ENCODE results near the gene IMP4. TPM values are rescaled to one million over a fixed set of nuclear protein-coding genes. Genes with fewer than 3 reads are reported as not detected.

Gene IMP4
- total RNA-seq, 1 experiment from 2014 or later, result 101 TPM

- no CpG with 5 or more reads among the region's 6 CpGs for WGBS (ENCODE audit: extremely low coverage, insufficient read length, low lambda C conversion rate)
- H4K20me1 ChIP-seq (ENCODE audit: control insufficient read depth, insufficient read depth, insufficient read length), result no peaks in the 10 kb centered on the region
Measured at GRCh38 chr2:130389358-130389757, 46.7 kb downstream of the IMP4 start.

More at GRCh38 chr2:130389358-130389757, 46.7 kb downstream of the IMP4 start:
- Histone ChIP-seq H3K79me2 (ENCODE audit: insufficient read depth, low read length) (no peaks in the 10 kb centered on the region), H3K4ac (ENCODE audit: low read depth, low read length) (no peak overlapping the region), H3K27me3 (ENCODE audit: insufficient read depth, low read length) (peaks cover 3% of the 10 kb centered on the region; the same call in 1 of the 2 replicates), H3K23me2 (ENCODE audit: insufficient read length, low read depth, low read length, poor library complexity, severe bottlenecking) (no peaks in the 10 kb centered on the region), H2AFZ (ENCODE audit: low read length) (no peak overlapping the region), H3K23ac (ENCODE audit: insufficient read length, low read depth, low read length) (no peak overlapping the region), H3K18ac (ENCODE audit: insufficient read length, low read depth, low read length) (no peak overlapping the region), H3K56ac (ENCODE audit: insufficient read length, low read depth, low read length) (no peak overlapping the region), H2BK15ac (ENCODE audit: low read depth, low read length) (no peak overlapping the region), H3K4me1 (ENCODE audit: insufficient read depth, low read length) (peaks cover 3% of the 10 kb centered on the region; the same call in 1 of the 2 replicates), H2AK5ac (ENCODE audit: insufficient read length, low read length) (no peak overlapping the region), H3K9me3 (ENCODE audit: control insufficient read depth, low read depth, low read length) (no peaks in the 10 kb centered on the region), H3K14ac (ENCODE audit: insufficient read depth, low read length) (no peak overlapping the region), H2BK12ac (ENCODE audit: insufficient read length, low read depth, low read length) (no peak overlapping the region), H2BK120ac (ENCODE audit: low read depth, low read length, poor library complexity, severe bottlenecking) (no peak overlapping the region), H4K8ac (replicated peaks; ENCODE audit: insufficient read length, low read depth, low read length) (no peak overlapping the region), H2BK5ac (ENCODE audit: insufficient read length, low read length) (no peak overlapping the region), H3K9ac (ENCODE audit: extremely low read depth, insufficient read length, low read length) (no peak overlapping the region), H4K91ac (ENCODE audit: insufficient read length, low read depth, low read length) (no peak overlapping the region), H3T11ph (ENCODE audit: low read length) (no peak overlapping the region), H3K27ac (ENCODE audit: insufficient read length, low read depth, low read length) (no peak overlapping the region), H3K4me2 (ENCODE audit: insufficient read depth, insufficient read length, low read length) (no peak overlapping the region), H3K79me1 (ENCODE audit: insufficient read depth, low read depth, low read length, poor library complexity, severe bottlenecking) (no peaks in the 10 kb centered on the region), H2BK20ac (ENCODE audit: low read depth, low read length, poor library complexity, severe bottlenecking) (no peak overlapping the region), H4K5ac (ENCODE audit: insufficient read length, low read depth, low read length) (no peak overlapping the region)
- Mint-ChIP-seq H3K4me1 (peaks cover 28 to 29% of the 10 kb centered on the region in 2 experiments), H3K36me3 (ENCODE audit: insufficient read depth in 1 of 3, low read depth in 3 of 3) (no peaks in the 10 kb centered on the region), H3K27me3 (ENCODE audit: low read depth) (peaks cover 18% of the 10 kb centered on the region), H3K4me3 (no peak overlapping the region), H3K27ac (no peak overlapping the region), H3K9me3 (no peaks in the 10 kb centered on the region; a peak in 1 of 5 replicates)
- no peak for DNase-seq
- TF ChIP-seq CTCF (conservative IDR thresholded peaks at IDR 0.05), result no peak

Data from H9 (cell line).